GM21619 (cell line): ENCODE measurements around the gene NDUFV3.
A peak's percentile ranks its signal among the peaks of the same experiment; 100 is the strongest.
"Not testable (repeated sequence)": the region's sequence is repeated elsewhere in the genome, so short reads cannot be mapped to it uniquely, and the experiment has no call there.

Experiments
- ATAC-seq: cut with Tn5 transposase; IDR thresholded peaks from one replicate; pipeline ENCODE4 v1.9.1; 2021; ENCODE audit not compliant: unreplicated experiment

NDUFV3 gene

DNA sequence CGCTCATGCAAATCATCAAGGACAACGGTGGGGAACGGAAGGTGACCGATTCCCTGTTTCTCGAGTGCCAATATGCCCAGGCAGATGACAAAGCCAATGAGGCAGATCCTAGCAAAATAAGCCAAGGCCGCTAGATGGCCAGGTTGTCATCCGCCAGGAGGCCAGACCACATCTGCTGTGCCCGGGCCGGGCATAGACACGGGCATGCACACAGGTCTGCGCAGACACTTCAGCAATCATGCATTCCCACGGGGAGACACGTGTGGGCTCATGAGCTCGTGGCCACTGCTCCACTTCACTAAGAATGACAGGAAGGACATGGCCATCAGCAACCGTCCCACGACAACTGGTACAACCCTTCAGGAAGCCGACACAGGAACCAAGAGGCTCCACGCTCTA is 37.2 kb upstream of the NDUFV3 start:
- ATAC-seq = no peak

DNA sequence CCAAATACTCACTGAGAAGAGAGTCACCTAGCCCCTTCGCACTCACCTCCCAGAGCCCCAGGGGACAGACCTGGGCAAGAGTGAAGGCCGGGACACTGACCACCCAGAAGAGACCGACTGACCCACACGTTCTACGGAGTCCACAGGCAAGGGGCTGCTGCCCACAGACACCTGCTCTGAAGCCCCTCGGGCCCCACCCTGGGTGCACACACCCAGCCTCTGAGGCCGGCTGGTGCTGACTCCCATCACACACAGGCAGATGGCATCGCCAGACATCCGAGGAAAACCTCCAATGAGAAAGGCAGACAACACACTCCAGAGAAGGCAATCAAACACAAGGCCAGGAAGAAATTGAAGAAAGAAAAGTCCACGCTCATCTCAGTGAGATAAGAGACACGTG is 35.9 kb upstream of the NDUFV3 start:
- ATAC-seq = no peak

DNA sequence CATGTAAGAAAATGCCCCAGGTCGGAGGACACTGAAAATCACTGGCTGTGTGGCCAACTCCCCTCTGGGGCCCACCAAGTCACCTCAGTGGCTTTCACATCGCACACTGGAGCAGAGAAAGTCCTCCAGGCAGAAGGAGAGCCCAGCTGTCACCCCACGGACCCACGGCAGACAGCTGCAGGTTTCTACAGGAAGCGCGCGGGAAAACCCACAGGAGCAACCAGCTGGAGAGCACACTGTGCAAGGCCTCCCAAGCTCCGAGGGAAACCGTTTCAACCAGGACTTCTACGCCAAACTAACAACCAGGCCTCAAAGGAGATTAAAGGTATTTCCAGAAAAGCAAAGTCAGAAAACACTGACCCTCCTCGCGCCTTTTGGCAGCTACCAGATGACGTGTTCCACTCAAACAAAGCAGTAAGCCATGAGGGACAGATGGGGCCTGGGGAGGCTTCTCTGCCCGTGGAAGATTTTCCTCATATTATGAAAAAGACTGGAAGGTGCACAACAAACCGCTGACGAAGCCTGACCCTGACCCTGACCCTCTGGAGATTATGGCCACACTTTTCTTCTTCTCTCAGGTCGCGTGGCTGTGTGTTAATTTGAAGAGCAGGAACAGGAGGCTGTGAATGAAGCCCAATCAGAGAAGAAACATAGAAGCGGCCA is 34.8 kb upstream of the NDUFV3 start:
- no peak for ATAC-seq

DNA sequence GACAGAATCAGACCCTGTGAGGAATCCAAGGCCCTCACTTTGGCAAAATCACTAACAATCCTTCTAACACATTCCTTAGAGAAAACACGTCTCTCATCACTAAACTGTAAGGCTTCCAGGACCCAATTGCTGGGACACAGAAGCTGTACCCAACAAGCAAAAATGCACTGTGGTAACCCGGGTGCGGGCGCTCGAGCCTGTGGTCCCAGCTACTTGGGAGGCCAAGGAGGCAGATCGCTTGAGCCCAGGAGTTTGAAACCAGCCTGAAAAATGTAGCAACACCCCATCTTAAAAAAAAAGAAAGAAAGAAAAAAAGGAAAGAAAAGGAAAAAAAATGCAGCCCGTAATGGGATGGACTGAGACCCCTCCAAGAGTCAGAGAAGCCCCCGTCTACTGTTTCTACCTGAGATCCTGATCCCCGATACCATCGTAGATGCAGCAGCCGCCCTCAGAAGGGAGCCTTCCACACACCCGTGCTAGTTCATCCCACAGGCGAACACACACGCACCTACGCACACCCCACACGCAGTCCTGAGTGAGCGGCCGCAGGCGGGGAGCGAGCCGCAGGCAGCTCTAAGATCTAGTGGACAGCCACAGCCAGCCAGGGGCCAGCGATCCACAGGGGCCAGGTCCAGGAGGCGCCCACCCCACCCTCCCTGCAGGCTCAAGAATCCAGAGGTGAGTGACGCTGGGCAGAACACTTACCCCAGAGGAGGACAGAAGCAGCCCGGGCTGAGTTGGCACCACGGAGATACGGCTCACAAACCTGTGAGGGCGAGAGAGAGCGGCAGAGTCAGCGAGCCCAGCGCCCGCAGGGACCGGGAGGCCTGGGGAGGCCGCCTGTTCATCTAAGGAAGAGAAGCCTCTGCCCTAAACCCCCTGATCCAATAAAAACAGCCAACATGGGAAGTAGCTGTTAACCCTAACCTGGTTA is 33.9 kb upstream of the NDUFV3 start:
- no peak for ATAC-seq

DNA sequence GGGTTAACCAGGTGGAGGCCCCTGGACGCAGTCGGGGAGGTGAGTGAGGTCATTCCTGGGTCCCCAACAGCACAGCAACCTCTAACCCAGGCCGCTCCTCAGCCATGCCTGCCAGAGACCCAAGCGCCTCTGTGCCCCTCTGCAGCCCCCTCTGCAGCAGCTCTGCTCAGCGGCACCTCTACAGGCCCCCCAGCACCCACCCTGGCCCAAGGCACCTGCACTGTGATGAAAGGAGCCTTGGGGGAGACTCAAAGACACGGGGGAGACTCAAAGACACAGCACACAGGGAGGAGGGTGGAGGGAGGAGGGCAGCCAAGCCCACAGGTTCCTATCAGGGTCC is 33.2 kb upstream of the NDUFV3 start:
- no peak for ATAC-seq

DNA sequence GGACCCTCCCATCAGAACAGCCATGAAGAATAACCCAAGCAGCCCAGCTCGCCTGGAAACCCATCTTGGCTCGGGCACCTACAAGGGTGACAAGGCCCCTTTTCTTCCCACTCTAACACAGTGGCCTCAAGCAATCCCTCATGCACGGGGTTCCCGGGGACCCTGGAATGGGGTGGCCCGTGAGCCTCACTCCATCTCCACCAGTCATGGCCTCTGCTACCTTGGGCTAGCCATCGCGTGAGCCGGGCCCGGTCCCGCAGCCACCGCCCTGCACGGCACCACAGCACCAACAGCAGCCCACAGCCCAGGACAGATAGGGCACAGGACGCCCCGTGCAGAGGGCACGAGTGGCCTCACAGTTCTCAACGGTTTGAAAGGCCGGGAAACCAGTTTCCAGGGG is 32.8 kb upstream of the NDUFV3 start:
- no peak for ATAC-seq

DNA sequence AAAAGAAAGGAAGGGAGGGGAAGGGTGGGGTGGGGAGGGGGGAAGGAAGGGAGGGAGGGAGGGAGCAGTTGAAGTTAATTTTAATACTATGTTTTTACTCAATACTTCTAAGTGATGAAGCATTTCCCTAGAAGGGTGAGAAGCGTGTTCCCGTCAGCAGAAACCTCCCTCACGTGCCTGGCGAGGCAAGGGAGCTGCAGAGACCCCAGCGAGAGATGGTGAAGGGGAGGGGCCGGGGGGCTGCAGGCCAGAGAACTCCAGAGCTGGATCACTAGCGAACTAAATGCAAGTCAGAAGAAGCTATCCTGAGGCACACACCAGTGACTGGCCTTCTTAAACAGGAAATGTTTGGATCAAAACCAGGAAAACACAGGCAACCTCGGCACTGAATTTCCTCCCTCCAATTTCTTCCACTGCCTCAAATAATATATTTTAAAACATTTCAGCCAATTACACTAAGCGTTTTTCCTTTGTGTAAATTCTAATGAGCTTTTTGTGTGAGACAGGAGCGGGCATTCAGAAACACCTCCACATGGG is 31.7 kb upstream of the NDUFV3 start:
- ATAC-seq = no peak

DNA sequence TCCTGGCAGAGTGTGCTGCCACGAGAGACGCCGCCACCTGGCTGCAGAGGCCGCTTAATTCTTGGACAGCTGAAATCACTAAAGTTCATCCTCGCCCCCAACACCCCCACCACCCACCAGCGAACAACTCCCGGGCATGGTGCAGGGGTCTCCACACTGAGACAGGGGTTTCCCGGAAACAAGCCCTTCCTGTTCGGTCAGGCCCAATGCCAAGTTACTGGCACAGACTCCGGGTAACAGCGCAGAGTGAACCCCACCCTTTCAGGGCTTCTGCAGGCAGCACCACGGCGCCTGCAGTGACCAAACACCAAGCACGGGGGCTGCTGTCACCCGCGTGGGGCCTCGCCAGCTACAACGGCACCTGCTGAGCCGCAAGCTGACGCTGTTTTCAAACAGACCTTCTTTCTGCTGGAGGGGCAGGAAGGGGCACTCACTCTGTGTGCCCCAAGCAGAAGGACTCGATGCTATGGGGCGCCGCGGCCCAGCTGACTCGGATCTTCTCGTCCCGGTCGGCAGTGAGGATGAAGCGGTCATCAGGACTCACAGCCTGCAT is 31.2 kb upstream of the NDUFV3 start:
- no peak for ATAC-seq

DNA sequence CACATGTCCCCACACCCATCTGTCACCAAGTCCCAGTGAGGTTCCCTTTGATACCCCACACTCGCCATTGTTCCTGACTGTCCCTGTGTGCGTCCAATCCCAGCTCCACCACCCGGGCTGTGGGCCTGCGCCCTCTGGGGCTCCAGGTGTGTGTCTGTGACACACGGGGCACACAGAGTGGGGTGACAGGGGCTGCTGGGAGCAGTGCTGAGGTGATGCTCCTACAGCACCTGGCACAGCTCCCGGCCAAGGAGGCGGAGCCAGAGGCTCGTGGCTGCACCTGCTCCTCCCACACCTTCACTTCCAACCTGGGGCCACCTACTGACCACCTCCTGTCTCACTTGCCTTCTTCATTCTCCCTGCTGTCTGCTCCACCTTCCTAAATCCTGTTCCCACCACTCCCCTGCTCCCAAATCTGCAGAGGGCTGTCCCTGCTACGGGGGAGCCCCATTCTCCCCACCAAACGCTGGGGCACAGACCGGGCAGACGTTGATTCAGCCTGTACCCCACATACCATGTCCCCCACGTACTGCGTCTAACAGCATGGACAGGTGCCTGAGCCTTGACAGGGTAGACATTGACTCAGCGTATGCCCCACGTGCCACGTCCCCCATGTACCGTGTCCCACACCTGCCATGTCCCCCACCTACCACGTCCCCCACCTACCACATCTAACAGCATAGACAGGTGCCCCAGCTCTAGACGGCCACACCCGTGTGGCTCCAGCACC is 30.2 kb upstream of the NDUFV3 start:
- no peak for ATAC-seq

DNA sequence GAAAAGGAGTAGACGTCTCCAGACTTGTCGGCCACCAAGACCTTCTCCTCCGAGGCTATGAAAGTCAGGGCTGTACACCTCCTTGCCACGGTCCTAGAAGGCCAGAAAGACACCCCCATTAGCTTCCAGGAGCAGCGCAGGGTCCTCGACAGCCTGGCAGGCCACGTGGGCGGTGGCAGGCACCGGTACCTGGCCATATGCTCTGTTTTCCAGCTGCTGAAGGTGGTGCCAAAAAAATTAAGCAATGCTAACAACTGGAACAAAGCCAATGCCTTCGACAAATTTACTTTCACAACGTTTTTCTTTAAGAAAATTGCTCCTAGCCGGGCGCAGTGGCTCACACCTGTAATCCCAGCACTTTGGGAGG is 29.6 kb upstream of the NDUFV3 start:
- ATAC-seq = no peak

DNA sequence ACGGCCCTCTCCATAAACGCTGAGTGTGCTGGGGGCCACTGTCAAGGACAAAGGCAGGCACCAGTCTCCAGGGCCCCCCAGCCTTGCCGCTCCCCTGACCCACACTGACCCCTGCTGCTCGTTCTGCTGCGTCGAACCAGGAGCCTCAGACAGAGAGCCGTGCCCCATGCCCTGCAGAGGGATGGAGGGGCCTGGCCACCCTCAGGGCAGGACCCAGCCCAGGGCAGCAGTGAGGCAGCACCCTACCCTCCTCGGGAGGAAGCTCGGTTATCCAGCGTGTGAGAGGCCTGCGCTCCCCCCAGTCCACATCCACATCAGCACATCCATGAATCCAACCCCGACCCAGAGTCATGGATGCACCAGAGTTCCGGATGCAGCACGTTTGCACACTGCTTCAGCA is 28.8 kb upstream of the NDUFV3 start:
- no peak for ATAC-seq

DNA sequence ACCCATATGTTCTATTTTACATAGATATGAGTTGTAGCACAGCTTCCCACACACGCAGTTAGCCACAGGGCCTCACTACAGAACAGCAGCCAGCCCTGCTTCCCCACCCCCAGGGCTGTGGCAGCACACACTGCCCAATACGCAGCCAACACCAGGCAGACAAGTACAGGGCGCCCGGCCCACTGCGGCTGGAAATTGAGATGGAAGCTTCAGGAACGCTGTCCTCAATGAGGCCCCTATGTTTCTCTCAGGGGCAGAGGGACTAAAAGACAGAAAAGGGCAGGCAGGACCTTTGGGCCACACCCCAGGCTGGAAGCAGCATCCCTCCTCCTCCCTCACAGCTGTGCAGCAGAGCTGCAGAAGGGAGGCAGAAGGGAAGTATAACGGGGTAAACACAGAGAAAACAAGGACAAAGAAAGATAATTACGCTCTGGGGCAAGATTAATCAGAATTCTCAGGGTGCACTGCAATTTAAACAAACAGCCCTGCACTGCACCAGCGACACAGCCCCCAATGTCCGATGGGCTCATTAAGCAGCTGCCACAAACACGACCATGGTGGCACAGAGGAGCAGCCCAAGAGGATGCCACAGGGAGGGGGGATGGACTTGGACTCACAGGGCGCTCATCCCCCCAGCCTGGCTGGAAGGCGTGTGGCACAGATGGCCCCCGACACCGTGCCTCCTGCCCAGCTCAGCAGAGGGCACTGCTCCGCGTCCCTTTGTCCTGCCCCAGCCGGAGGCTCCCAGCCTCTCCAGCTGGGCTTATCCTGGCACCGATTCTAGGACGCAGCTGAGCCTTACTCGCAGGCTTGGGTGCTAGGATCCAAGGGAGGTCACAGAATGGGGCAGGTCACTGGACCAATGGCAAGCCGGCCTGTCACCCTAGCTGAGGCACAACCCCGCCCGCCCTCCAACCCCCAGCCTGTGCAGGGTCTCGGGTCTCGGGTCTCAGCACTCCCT is 28.0 kb upstream of the NDUFV3 start:
- ATAC-seq = no peak

DNA sequence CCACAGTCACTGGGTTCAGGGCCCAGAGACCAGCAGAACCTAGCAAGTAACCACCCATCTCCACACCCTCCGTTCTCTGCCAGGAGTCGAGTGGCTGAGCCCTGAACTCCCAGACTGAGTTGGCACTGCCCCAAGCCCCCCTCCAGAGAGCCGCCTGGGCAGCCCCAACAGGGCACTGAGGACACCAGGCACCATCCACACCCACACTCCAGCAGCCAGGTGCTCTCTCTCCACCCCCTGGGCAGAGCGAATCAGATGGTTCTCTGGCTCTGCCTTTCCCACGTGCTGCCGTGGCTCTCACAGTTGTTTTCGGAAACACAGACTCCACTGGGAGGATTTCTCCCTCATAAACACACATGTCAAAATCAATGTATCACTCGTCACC is 27.3 kb upstream of the NDUFV3 start:
- no peak for ATAC-seq

DNA sequence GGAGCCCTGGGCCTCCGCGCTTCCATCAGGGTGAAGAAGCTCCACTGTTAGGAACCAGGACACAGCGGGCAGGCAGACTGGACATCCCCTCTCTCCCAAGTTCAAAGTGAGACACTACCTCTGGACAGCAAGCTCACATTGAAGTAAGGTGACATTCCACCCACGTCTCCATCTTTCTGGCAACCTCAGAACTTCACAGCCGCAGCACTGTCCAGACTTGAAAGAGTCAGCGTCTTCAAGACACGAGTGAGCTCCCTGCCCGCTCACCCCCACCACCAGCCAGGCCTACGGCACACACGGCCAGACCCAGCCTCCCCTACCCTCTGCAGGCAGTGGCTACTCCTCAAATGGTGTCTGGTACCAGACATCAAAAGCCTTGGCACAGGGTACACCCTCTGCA is 24.9 kb upstream of the NDUFV3 start:
- ATAC-seq = no peak

DNA sequence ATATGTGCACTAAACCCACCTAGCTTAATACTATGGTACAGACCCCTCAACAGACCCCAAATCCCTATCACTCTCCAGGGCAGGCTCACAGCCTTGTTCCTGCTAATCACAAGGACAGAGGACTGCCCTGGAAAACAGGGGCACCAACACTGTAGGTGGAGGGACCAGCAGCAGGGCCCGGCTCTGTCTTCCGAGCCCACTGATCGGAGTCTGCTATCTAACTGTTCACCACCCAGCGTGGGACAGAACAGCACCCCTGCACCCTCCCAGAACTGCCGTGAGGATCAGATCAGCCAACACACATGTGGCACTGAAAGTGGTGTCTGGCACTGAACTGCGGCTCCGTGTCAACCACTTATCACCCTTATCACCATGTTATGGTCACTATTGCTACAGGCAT is 20.0 kb upstream of the NDUFV3 start:
- no peak for ATAC-seq

DNA sequence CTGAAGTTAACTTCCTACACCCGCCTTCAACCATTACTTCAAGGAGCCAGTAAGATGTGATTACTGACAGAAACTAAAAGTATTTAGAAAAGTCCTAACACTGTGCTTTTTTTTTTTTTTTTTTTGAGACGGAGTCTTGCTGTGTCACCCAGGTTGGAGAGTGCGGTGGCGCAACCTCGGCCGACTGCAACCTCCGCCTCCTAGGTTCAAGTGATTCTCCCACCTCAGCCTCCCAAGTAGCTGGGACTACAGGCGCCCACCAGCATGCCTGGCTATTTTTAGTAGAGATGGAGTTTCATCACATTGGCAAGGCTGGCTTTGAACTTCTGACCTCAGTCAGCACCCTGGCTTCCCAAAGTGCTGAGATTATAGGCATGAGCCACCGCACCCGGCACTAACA is 17.3 kb upstream of the NDUFV3 start:
- ATAC-seq = not testable (repeated sequence)

DNA sequence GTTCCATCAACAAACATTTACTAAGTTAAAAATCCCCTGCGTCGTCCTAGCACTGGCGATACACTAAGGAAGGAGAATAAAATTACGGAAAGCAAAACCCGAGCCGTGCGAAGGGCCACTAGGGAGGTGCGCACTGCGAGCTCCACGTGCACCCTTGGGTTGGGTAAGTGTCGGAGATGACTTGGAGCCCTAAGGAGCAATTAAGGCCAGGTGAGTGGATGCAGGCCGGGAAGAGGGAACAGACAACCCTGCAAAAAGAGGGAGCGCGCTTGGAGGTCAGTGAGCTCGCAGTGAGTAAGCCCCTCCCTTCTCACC is 14.5 kb upstream of the NDUFV3 start:
- no peak for ATAC-seq

DNA sequence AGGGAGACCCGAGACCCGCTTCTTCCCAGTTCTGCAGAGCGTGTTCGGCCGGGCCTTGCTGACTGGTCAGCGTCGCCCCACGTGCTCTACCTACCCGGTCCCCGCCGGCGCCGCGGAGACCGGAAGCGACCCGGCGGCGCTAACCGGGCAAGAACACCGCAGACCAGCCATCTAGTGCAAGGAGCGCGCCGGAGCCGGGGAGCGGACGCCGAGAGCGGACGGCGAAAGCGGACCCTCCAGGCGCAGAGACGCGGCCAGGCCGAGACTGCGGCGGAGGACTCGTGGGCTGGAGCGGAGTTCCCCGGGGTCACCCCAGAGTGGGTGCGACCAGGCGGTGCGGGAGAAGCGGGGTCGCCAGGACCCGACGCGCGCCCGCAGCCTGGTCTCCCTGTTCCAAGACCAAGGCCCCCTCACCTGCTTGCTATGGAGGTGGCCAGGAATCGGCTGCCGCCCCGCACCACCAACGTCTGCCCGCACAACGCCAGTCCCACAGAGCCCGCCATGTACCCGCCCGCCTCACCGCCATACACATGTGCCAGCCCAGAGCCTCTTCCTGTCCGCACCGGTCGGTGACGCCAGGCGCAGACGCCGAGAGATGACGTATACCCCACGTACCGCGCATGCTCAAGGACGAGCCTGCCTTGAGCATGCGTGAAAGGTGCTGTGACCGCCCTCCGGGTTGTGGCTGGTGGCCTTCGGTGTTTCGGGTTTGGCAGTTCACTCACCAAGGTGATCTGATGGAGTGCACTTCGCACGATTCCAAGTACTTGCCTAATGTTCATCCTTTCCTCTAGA is 13.9 kb upstream of the NDUFV3 start, which contains the start of gene WDR4:
WDR4 (minus strand) TSS at position 547 of the 795 bp plus-strand sequence; CDS start at position 503, 44 bp downstream.
- peak; percentile 80 for ATAC-seq

DNA sequence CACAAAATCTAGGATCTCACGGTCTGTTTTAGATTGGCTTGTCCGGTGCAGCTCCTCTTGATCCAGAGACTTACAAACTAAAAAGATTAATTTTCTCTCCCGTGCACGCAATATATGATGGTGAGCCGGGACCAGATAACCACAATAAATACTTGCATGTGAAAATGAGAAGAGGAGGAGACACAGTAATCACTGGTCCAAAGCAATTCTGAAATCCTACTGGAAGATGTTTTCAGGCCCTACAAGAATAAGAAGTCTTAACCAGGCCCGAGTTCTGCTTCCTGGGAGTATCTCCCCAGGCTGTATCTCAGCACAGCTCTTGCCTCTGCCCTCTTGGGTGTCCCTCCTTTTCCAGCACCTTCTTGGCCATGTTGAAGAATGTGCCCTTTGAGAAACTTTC is 12.8 kb upstream of the NDUFV3 start:
- no peak for ATAC-seq

DNA sequence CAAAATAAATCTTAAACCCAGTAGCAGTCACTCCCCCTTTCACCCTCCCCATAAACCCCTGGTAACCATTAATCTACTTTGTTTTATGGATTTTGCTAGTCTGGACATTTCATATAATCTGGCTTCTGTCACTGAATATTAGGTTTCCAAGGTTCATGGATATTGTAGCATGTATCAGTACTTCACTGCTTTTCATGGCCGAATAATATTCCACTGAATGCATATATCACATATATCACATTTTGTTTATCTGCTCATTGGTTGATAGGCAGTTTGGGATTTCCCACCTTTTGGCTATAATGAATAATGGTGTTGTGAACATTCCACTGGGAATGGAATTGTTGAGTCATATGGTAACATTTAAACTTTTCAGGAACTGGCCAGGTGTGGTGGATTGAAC is 9.2 kb upstream of the NDUFV3 start:
- no peak for ATAC-seq
